NCI-H1417 treated with DMSO at 0.1 percent for 48 hours (cell line): Measurements from ENCODE around the gene APBA2.

Experiments used
- DNase-seq: peaks from one replicate; lab custom pipeline; 2025; lab: John Stamatoyannopoulos, UW

APBA2 gene

DNA sequence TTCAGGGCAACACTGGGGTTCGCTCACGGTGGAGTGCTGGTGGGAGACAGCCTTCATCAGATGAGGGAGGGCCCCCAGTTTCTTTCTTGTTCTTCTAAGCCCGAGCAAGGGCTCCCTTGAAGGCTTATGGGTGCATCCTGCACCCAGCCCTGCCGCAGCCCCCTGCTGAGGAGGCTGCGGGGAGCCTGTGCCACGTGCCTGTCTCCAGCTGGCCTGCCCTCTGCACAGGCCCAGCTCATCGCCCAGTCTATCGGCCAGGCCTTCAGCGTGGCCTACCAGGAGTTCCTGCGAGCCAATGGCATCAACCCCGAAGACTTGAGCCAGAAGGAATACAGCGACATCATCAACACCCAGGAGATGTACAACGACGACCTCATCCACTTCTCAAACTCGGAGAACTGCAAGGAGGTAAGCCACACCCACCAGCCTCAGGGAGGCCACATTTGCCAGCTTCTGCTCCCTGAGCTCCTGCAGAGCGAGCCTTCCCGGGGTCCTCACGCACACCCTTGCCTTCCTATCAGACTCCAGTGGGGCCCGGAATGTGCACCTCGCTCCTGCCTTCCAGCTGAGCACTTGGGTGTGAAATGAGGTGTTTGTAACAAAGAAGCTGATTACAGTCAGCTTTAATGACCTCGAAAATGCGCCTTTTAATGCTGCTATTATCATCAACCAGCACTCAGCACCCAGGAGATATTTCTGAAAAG is 219.5 kb downstream of the APBA2 start:
- no peak for DNase-seq

DNA sequence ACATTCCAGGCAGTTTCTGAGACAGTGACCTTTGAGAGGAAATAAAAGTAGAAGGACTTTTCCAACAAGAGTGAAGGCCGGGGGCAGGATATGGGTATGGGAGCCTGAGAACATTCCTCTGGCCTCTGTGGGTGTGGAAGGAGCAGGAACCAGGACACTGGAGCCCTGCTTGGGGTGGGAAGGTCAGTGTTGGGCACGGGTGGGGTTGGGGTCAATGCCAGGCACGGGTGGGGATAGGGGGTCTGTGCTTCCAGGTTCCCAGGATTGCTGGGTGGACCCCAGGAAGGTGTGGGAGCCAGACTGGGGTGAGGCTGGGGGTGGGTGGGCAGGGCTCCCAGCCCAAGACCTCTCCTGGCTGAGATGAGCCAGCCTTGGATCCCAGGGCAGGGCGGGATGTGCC is 220.3 kb downstream of the APBA2 start:
- DNase-seq, result no peak

DNA sequence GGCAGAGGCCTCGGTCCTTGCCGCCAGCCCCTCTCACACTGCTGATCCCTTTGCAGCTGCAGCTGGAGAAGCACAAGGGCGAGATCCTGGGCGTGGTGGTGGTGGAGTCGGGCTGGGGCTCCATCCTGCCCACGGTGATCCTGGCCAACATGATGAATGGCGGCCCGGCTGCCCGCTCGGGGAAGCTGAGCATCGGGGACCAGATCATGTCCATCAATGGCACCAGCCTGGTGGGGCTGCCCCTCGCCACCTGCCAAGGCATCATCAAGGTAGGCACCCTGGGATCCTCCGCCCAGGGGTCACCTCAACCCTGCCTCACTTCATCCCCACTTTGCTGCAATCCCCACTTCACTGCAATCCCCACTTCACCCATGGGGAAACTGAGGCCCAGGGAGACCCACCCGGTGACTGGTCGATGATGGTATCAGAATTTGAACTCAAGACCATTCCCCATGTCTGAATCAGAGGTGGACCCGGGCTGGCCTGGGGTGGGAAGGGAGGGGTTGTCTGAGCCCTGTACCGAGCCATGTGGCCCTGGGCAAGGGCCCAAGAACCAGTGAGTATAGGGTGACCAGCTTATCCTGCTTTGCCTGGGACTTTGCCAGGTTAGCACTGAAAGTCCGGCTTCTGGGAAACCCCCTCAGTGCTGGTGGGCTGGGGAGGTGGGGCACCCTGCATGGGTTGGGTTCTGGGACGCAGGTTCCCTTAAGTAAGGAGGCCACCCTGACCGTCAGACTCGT is 220.9 kb downstream of the APBA2 start:
- no peak for DNase-seq

DNA sequence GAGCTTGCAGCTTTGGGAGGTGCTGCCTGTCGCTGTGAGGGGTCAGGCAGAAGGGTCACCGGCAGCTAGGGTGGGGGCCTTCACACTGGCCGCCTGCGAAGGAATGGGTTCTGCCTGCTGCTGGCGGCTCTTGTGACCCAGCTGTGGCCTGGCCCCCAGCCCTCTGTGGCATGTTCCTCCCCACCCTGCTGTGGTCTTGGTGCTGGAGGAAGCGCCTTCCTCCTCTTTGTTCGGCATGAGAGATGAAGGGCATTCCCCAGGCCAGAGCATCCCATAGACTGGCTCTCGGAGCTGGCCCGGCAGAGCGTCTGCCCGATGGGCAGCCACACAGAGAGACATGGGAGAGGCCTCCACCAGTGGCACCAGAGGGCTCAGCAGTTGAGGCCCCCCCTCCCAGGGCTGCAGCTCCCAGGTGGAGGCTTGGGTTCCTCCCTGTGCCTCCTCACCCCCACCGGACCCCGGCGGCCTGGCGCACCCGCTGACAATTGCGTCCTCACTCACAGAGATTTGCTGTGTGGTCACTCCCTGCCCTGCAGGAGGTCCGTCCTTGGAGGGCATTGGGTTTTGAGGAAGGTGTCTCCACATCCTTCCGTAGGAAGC is 221.6 kb downstream of the APBA2 start:
- no peak for DNase-seq

DNA sequence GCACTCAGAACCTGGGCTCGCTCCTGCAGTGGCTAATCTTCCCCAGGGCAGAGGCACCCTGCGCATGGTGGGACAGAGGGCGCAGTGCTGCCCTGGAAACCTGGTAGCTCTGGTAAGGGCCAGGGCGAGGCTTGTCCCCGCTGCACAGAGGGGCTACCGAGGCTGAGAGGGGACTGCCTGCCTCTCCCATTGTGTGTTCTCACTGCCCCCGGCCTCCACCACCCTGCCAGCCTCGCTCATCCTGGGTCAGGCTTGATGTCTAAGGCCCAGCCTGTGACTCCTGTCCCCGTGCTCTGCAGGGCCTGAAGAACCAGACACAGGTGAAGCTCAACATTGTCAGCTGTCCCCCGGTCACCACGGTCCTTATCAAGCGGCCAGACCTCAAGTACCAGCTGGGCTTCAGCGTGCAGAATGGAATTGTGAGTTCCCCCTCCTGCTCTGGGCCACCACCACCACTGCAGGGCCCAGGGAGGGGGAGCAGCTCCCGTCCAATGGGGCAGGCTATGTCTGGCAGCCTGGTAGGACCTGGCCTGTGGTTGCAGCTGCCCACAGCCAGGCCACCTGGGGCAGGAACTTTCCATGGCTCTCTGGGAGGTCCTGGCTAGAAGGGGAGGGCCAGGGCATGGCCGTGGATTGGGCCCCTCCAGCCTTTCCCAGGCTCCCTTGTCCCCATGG is 222.3 kb downstream of the APBA2 start:
- DNase-seq, result no peak

DNA sequence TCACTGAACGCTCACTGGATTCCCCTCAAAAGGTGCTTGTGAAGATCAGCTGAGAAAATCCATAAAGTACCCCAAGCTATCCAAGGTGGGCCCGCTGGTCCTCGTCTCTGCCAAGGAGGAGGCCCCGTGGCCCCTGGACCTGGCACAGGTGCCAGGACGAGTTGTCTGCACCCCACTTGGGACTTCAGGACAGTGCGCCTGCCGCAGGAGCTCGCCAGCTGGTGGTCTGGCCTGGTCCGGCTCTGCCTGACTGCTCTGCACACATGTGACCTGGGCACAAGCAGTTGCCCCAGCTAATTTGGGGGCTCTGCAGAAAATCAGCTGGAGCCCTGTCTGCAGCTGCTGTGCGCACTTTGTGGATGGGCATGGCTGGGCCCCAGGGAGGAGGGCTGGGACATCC is 224.0 kb downstream of the APBA2 start:
- no peak for DNase-seq

DNA sequence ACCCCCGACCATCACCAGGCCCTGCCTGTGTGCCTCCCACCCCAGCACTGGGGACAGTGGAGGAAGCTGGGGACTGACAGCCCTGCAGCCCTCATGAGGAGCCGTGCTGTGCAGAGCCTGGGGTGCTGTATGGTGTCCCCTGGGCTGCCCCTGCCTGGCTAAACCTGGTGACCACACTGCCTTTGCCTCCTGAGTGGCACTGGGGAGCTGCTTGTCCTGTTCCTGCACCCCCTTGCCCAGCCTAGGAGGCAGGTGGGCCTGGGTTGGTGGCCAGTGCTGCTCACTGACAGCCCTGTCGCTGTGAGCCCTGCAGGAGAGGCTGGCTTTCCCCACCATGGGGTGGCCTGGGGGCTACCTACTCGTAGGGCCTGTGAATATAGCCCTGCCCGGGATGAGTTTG is 224.4 kb downstream of the APBA2 start:
- DNase-seq, result no peak

DNA sequence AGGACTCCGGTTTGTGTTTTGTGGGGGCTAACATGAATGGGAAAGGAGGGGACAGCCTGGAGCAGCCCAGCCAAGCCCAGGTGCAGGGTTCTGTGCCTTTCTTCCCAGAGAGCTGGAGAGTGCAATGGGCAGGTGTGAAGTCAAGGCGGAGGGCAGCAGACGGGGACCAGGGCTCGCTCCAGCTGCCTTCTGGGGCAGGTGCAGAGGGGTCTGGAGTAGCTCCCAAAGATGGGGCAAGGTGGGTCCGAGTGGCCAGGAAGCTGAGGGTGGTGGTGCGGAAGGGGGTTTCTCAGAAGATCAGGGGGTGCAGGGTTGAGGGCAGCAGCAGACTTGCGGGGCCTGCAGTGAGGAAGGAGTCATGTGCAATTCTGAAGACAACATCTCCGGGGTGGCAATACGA is 225.0 kb downstream of the APBA2 start:
- DNase-seq, result no peak

DNA sequence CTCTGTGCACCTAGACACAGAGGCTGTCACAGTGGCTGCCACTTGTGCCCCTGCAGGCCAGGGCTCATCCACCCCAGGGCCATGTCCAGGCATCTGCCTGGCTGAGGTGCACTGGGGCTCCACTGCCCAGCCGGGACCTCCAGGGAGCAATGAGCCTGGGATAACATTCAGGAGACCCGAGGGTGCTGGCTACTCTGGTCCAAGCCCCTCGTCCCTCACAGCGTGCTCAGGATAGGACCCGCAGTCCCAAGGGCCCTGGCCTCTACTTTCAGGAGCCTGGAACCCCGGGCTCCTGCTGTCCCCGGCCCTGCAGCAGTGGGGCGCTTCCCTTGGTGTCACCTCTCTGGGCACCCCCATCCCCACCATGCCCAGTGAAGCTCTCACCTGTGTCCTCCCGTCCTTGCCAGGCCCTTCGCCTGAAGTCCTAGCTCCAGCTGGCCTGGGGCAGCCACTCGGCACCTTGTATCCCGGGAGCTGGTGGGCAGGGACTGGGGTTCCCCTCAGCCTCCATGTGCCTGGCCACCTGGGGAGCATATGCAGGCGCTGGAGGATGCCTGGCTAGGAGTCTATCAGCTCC is 226.0 kb downstream of the APBA2 start:
- no peak for DNase-seq

DNA sequence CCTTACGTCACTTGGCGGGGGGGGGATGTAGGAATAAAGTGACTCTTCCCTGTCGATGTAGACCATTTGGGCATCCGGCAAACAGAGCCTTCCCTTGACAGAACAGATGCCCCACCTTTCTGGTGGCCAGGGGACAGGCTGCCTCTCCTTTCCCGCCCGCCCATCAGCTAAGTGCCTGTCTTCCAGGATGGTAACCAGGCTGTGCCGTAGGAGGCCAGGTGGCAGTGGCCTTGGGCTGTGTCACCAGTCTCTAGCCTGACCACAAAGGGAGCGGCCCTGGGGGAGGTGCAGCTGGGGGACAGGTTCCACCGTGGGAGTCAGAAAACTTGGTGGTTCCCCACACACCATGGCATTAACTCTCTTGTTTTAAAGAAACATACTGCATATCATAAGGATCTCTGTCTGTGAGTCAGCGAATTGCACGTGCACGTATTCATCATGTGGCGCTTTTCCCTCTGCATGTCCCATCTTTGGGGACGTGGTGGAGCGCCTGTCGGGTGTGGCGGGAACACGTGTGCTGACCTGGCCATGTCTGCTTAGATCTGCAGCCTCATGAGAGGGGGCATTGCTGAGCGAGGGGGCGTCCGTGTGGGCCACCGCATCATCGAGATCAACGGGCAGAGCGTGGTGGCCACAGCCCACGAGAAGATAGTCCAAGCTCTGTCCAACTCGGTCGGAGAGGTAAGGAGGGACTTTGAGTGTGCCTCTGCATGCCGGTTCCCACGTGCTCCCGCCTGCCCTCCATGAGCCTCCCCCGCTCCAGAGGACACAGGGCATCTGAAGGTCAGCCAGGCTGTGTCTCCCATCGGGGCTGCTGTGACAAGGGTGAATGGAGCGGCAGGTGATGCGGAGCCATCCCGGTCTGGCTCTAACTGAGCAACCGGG is 227.8 kb downstream of the APBA2 start:
- no peak for DNase-seq

DNA sequence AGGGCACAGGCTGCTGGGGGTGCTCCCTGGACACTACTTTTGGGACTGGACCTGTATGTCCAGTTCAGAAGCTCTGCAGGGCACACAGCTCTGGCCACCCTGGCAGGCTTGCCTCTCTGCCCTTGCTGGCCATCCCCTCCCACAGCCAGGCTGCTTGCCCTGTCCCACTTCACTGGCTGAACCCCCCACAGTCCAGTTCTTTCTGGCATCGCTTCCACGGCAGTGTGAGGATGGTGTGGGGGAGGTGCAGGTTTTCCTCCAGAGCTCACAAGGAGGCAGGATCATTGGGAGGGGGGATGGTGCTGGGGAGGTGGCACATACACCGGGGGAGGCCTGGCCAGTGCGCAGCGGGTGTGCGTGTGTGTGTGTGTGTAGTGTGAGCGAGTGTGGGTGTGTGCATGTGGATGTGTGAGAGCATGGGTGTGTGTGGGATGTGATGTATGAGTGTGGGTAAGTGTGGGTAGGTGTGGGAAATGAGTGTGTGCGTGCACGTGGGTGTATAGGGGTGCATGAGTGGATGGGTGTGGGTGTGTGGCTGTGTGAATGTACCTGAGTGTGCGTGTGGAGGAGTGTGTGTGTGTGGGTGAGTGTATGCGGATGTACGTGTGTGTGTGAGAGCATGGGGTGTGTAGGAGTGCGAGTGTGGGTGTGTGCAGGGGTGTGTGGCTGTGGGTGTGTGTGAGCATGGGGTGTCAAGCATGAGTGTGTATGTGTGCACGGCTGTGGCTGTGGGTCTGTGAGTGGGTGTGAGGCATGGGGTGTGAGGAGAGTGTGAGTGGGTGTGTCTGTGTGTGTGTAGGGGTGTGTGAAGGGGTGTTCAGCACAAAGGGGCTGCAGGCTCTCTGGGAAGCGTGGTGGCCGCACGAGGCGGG is 228.7 kb downstream of the APBA2 start:
- DNase-seq, result no peak

DNA sequence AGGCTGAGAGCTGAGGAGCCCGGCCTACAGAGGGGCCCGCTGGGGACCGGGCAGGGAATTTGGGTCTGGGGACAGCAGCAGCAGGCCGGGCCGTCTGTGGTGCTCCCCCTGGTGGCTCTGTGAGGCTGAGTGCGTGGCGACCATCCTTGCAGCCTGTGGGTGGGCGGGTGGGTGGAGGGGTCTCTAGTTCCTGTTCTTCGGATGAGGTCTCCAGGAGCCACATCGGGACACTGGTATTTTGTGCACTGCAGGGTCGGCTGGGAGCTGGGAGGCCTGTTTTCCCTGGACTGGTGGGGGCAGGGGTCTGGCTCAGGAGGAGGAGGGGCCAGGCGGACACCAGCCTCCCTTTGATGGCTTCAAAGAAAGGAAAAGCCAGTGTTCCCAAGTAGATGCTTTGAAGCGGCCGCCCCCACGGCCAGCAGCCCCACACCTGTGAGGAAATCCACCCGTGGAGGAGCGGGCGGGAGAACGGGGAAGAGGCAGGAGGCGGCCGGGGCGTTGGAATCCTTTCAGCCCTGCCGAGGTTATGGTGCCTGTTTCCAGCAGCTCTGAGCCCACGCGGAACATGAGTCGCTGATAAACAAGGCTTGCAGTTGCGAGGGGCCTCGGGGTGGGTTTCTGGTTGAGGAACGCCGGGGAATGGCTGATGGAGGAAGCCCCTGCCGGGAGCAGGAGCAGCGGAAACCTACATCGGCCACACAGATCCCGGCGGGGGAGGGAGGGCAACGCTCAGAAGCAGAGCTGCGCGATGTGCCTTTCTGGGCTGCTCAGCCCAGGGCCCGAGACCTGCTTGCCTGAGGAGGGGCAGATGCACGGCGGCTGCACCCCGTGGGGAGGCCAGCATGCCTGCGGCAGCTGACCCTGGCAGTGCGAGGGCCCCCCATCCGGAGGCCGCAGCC is 229.6 kb downstream of the APBA2 start:
- DNase-seq, result no peak

DNA sequence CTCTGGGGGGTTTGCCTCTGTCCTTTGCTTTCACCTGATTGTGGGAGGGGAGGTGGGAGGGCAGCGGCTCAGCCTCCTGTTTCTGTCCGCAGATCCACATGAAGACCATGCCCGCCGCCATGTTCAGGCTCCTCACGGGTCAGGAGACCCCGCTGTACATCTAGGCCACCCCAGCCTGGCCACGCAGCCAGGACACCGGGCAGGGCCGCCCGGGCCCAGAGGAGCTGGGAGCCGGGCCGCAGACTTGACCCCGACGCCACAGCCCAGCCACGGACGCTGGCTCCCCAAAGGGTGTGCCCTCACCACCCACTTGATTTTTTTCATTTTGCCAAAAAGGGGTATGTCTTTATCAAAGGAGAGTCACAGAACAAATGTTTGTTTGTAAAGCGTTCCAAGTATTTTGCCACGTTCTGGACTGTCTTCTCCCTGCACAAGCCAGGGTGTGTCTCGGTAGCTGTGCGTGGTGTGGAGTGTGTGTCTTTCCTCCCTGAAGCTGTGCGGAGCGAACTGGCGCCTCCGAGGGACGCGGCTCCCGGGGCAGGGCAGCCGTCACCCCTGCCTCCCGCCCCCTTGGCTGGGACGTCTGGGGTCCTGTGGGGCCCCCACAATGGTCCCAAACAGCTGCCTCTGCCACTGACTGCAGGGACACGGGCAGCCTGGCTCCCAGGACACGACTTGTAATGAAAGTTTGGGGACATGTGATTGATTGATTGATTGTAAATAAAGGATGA is 231.4 kb downstream of the APBA2 start:
- DNase-seq, result no peak

DNA sequence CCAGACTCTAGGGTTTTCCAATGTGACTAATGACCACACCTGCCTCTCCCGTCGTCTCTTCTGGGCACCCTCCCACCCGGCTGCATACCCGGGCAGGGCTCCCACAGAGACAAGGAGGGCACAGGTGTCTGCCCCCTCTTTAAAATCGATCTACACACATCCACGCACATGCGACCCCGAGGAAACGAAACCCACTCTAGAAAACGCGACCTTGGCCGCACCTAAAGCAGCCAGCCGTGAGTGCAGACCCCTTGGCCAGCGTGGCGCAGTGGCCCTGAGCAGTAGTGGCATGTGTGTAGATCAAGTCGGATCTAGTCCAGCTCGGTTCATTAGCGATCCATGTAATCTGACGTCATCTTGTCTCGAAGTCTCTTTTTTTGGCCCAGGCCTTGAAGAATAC is 232.0 kb downstream of the APBA2 start:
- DNase-seq, result no peak

DNA sequence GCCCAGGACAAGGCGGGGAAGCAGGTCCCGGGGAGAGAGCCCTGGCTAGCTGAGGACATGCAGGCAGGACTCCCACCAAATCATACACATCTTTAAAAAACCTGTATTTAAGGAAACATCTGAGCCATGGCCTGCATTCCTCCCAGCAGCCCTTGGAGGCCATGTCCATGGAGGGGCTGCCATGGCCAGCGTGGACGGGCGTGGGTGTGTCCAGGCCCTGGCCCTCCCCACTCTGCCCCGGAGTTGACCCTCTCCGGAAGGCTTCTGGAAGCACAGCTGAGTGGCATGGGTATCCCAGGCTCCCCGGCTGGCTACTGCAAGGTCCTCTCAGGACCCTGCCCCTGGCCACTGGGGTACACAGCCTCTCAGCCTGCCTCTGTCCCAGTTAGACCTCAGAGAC is 234.1 kb downstream of the APBA2 start:
- no peak for DNase-seq

DNA sequence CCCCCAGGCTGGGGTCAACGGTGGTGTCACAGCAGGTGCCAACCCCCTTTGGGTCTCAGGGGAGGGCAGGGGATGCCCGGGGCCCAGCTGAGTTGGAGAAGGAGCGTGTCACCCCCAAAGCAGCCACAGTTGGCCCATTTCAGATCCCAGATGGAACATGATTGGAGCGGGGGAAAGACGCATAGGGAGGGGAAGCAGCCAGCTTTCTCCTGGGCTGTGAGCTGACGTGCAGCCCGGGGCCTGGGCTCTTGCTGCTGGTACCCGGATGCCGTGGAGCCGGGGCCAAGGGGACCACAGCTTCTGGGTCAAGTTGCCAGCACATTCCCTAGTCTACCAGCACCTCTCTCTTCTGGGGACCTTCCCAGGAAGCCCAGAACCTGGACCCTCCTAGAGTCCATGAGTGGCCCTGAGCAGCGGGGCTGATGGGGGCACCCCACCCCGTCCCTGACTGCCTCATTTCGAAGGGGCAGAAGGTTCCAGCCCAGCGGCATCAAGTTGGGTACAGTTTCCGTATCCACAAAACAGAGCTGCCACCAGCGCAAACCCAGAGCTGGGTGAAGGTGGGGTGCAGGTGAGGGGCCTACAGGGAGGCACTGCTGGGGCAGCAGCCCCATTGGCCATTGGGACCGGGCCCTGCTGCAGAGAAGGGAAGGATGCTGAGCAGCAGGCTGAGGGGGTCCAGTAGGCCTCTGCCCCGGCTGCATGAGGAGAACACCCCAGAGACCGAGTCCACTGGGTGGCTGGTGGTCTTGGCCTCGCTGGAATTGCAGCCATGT is 235.0 kb downstream of the APBA2 start:
- no peak for DNase-seq

DNA sequence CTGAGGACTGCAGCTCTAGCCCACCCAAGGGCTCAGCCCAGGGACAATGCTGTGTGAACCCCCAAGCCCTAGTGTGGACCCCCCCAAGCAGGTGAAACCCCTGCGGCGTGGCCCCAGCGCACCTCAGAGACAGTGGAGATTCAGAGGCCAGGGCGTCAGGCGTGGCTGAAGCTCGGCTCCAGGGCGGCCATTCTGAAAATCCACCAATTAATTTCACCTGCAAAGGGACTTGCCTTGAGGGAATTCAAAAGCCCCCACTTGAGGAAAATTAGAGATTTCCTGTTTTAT is 235.5 kb downstream of the APBA2 start:
- DNase-seq, result no peak

DNA sequence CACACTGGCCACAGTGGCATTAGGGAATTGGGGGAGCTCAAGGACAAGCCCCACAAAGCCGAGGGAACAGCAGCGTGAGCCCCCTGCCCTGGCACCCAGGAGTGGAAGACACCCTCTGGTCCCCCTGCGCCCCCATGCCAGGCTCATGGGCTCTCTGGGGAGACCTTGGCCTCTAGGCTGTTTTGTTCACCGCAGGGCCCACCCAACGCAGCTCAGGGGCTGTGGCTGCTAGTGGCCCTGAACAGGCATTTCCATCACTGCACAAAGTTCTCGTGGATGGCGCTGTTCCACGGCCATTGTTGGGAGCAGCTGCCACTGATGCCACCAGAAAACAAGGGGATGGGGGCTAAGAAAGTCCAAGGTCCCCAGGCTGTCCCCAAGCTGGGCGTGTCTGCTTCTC is 236.1 kb downstream of the APBA2 start:
- no peak for DNase-seq
